Fibroblast of villous mesenchyme (primary cell): ENCODE data around the gene ADORA1. TPM values are rescaled to one million over a fixed set of nuclear protein-coding genes. Genes with fewer than 3 reads are reported as not detected.

ENCODE experiments used
- DNase-seq: peaks from one replicate; pipeline ENCODE4 v3.0.0-alpha.2; 2010; ENCODE audit warnings: low read depth
- H3K4me3 ChIP-seq: 2 replicates; pipeline ENCODE4 v1.5.1; 2011; ENCODE audit warnings: low read depth, mild to moderate bottlenecking, low read length
- total RNA-seq: library from RNA; depleted of rRNA; stranded (reverse); fragments of >200 nt; gene quantifications from 2 replicates; pipeline ENCODE4 v1.2.3, GENCODE V29; 2012
- TF ChIP-seq, protein P1 (sequence below): IDR thresholded peaks from 2 replicates; pipeline ENCODE4 v1.5.1; 2012; ENCODE audit warnings: low read depth, mild to moderate bottlenecking, low read length; ENCODE audit not compliant: insufficient read depth

ADORA1 gene
- total RNA-seq, 1 donor, result 14.2 TPM

- no peak overlapping the region for H3K4me3 ChIP-seq
- no peak for DNase-seq
- TF ChIP-seq, protein P1, sequence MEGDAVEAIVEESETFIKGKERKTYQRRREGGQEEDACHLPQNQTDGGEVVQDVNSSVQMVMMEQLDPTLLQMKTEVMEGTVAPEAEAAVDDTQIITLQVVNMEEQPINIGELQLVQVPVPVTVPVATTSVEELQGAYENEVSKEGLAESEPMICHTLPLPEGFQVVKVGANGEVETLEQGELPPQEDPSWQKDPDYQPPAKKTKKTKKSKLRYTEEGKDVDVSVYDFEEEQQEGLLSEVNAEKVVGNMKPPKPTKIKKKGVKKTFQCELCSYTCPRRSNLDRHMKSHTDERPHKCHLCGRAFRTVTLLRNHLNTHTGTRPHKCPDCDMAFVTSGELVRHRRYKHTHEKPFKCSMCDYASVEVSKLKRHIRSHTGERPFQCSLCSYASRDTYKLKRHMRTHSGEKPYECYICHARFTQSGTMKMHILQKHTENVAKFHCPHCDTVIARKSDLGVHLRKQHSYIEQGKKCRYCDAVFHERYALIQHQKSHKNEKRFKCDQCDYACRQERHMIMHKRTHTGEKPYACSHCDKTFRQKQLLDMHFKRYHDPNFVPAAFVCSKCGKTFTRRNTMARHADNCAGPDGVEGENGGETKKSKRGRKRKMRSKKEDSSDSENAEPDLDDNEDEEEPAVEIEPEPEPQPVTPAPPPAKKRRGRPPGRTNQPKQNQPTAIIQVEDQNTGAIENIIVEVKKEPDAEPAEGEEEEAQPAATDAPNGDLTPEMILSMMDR, result no peak
Measured at GRCh38 chr1:203121186-203122015, 6.1 kb upstream of the ADORA1 start.

GRCh38 chr1:203122159-203122558 is 5.4 kb upstream of the ADORA1 start:
- no peak overlapping the region for H3K4me3 ChIP-seq
- DNase-seq, result no peak

GRCh38 chr1:203124011-203124410 is 3.5 kb upstream of the ADORA1 start:
- no peak overlapping the region for H3K4me3 ChIP-seq
- DNase-seq, result no peak
- TF ChIP-seq, protein P1, result no peak

More at GRCh38 chr1:203122159-203122558, 5.4 kb upstream of the ADORA1 start:
- TF ChIP-seq, protein P1, result no peak

GRCh38 chr1:203124546-203125317 is 2.8 kb upstream of the ADORA1 start:
- no peak for DNase-seq
- H3K4me3 ChIP-seq, result no peak overlapping the region
- TF ChIP-seq, protein P1, result no peak

DNA sequence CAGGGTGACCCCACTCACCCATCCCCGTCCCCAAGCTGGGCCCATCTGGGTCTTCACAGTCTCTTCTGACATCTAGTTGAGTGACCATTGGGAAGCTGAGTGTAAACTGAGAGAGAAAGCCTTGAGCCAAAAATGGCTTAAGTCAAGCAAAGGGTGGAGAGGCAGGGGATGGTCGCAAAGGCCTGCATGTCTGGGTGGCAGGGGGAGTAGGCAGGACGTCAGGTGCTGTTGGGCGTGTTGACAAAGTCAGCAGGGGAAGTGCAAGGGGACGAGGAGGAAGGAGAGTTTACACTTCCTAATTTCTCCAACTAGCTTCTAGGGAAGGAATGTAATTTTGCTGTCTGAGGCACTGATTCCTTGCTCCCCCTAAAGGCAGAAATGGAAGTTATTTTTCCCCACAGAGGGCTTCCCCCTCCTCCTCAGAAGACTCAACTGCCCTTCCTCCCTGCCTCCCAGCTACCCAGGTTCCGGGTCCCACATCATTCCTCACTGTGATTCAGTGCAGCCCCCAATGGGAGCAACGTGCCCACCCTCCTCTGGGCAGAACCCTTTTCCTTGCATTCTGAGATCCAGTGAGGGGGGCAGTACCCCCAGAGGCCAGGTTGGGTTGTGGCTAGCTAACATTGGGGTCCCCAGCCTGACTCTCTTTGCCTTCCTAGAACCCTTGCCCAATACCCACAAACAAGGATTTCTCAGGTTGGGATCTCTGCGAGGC is 1.2 kb upstream of the ADORA1 start:
- no peak overlapping the region for H3K4me3 ChIP-seq
- peak; percentile 18 for DNase-seq
- TF ChIP-seq, protein P1, result peak; percentile 52

- TF ChIP-seq, protein P1, result no peak
- peak overlapping the region; percentile 63 for H3K4me3 ChIP-seq
- DNase-seq, result peak; percentile 23
Measured at GRCh38 chr1:203126866-203127665, 460 bp upstream of the ADORA1 start.
